Natural killer cell (primary cell): Measurements from ENCODE around the gene TFRC. TPM values are rescaled to one million over a fixed set of nuclear protein-coding genes. Genes with fewer than 3 reads are reported as not detected.

Experiments
- ATAC-seq, 3 donors: fragments of 150-1000 bp in 2 of 3; fragments of 200-7000 bp in 1 of 3; cut with Tn5 transposase; 1 replicate in 1 of 3; 2 replicates in 2 of 3; pipeline ENCODE4 v1.10.0; 2021; ENCODE audit warnings: mild to moderate bottlenecking in 2 of 3, moderate library complexity in 2 of 3
- DNase-seq, 2 donors: peaks; one replicate each; pipeline versions ENCODE4 v3.0.0 to v3.0.0-alpha.2; 2013 to 2021; ENCODE audit warnings: mixed read lengths in 1 of 2
- H3K27ac ChIP-seq: one replicate; pipeline ENCODE4 v1.5.1; 2013; ENCODE audit warnings: mild to moderate bottlenecking, low read length
- H3K27me3 ChIP-seq: one replicate; pipeline ENCODE4 v1.6.1; 2013; ENCODE audit warnings: low read length; ENCODE audit not compliant: control insufficient read depth, insufficient read depth
- H3K36me3 ChIP-seq: one replicate; pipeline ENCODE4 v1.6.1; 2013; ENCODE audit warnings: low read length; ENCODE audit not compliant: control insufficient read depth, insufficient read depth
- H3K4me1 ChIP-seq: one replicate; pipeline ENCODE4 v1.6.1; 2013; ENCODE audit warnings: low read length; ENCODE audit not compliant: control insufficient read depth, insufficient read depth
- H3K4me3 ChIP-seq: one replicate; pipeline ENCODE4 v1.5.1; 2013; ENCODE audit warnings: low read length
- H3K9me3 ChIP-seq: one replicate; pipeline ENCODE4 v1.6.1; 2013; ENCODE audit warnings: low read length; ENCODE audit not compliant: control insufficient read depth, insufficient read depth
- H3K27ac Mint-ChIP-seq, 2 donors: one replicate each; pipeline ENCODE4 v1.8.0; 2022; ENCODE audit warnings: mild to moderate bottlenecking in 2 of 2, mixed read lengths in 2 of 2, moderate library complexity in 1 of 2
- H3K27me3 Mint-ChIP-seq, 2 donors: one replicate each; pipeline ENCODE4 v1.8.0; 2022; ENCODE audit warnings: low read depth in 2 of 2, mixed read lengths in 2 of 2
- H3K36me3 Mint-ChIP-seq: one replicate; pipeline ENCODE4 v1.8.0; 2022; ENCODE audit warnings: mixed read lengths
- H3K4me1 Mint-ChIP-seq, 2 donors: one replicate each; pipeline ENCODE4 v1.8.0; 2022; ENCODE audit warnings: mixed read lengths in 2 of 2
- H3K4me3 Mint-ChIP-seq: one replicate; pipeline ENCODE4 v1.8.0; 2022; ENCODE audit warnings: mild to moderate bottlenecking, moderate library complexity, mixed read lengths
- H3K9me3 Mint-ChIP-seq, 2 donors: one replicate each; pipeline ENCODE4 v1.8.0; 2022; ENCODE audit warnings: mixed read lengths in 2 of 2
- CTCF ChIP-seq: fragments of 200-600 bp; IDR thresholded peaks from one replicate; pipeline ENCODE4 v1.8.0; 2022; ENCODE audit warnings: antibody characterized with exemption
- WGBS: methylation state at CpG from one replicate; pipeline ENCODE4 v1.1.7; 2013; ENCODE audit warnings: missing lambda C conversion rate; ENCODE audit not compliant: insufficient coverage; 5-methylcytosine and 5-hydroxymethylcytosine counted together
- intact Hi-C: fragments of 100-400 bp; cut with micrococcal nuclease; formaldehyde crosslinking; loops from one replicate; pipeline ENCODE4 v1.14.2; 2022
- total RNA-seq, 4 donors: library from RNA; stranded (reverse); fragments of 120-200 nt in 1 of 4; gene quantifications; one replicate each; pipeline versions ENCODE4 v1.2.3 to v1.2.4, GENCODE V29; 2013 to 2022

The TFRC gene
- total RNA-seq, 3 donors from 2014 or later (not counting 1 experiment from before 2014, with no cell fraction given), result 74.3 to 111 (median 78.3) TPM

- Histone ChIP-seq H3K4me3 (no peak overlapping the region), H3K27me3 (no peaks in the 10 kb centered on the region), H3K4me1 (no peaks in the 10 kb centered on the region), H3K9me3 (no peaks in the 10 kb centered on the region), H3K27ac (no peak overlapping the region), H3K36me3 (no peaks in the 10 kb centered on the region)
- Mint-ChIP-seq H3K4me3 (no peak overlapping the region), H3K36me3 (peaks cover 3% of the 10 kb centered on the region), H3K27me3 (peaks cover 0 to 14% of the 10 kb centered on the region in 2 donors), H3K4me1 (no peaks in the 10 kb centered on the region), H3K27ac (no peak overlapping the region), H3K9me3 (no peaks in the 10 kb centered on the region)
- ATAC-seq (no peak), DNase-seq (no peak)
- WGBS, result no CpG with 5 or more reads among the region's 1 CpG
- intact Hi-C loops, result no loop called here
- no peak for TF ChIP-seq CTCF
These were observed 65.8 kb downstream of the TFRC start for GRCh38 chr3:196016059-196016458.

GRCh38 chr3:196013587-196014487 lies 68.1 kb downstream of the TFRC start:
- Mint-ChIP-seq H3K9me3 (no peaks in the 10 kb centered on the region), H3K27ac (no peak overlapping the region), H3K36me3 (peaks cover 14% of the 10 kb centered on the region), H3K4me1 (no peaks in the 10 kb centered on the region), H3K4me3 (no peak overlapping the region), H3K27me3 (peaks cover 8 to 19% of the 10 kb centered on the region in 2 donors)
- ATAC-seq, result no peak
- Histone ChIP-seq H3K36me3 (no peaks in the 10 kb centered on the region), H3K4me1 (no peaks in the 10 kb centered on the region), H3K27me3 (no peaks in the 10 kb centered on the region), H3K9me3 (no peaks in the 10 kb centered on the region), H3K27ac (no peak overlapping the region), H3K4me3 (no peak overlapping the region)
- intact Hi-C loops, result no loop called here
- WGBS, result 83% methylated on average over 15 of the region's 15 CpGs
- no peak for TF ChIP-seq CTCF
- no peak for DNase-seq

- Histone ChIP-seq H3K36me3 (no peaks in the 10 kb centered on the region), H3K4me3 (no peak overlapping the region), H3K27me3 (no peaks in the 10 kb centered on the region), H3K27ac (no peak overlapping the region), H3K4me1 (no peaks in the 10 kb centered on the region), H3K9me3 (no peaks in the 10 kb centered on the region)
- intact Hi-C loops, result no loop called here
- Mint-ChIP-seq H3K4me1 (no peaks in the 10 kb centered on the region), H3K4me3 (no peak overlapping the region), H3K27ac (no peak overlapping the region), H3K27me3 (peaks cover 8 to 19% of the 10 kb centered on the region in 2 donors), H3K9me3 (no peaks in the 10 kb centered on the region), H3K36me3 (peaks cover 14% of the 10 kb centered on the region)
- no peak for ATAC-seq
- WGBS, result 91% methylated on average over 15 of the region's 15 CpGs
- no peak for DNase-seq
- TF ChIP-seq CTCF, result no peak
These were observed 68.9 kb downstream of the TFRC start for GRCh38 chr3:196012941-196013476.
